Measurements from ENCODE around the gene RTKN. TPM values are rescaled to one million over a fixed set of nuclear protein-coding genes. Genes with fewer than 3 reads are reported as not detected.
"Not testable (repeated sequence)": the region's sequence is repeated elsewhere in the genome, so short reads cannot be mapped to it uniquely, and the experiment has no call there.

RTKN gene
- total and polyA plus RNA-seq, 10 of the 15 experiments (the other 5 are each of a cell fraction or from before 2014, with no cell fraction given): 0.50 to 12.3 (median 5.4) TPM

DNA sequence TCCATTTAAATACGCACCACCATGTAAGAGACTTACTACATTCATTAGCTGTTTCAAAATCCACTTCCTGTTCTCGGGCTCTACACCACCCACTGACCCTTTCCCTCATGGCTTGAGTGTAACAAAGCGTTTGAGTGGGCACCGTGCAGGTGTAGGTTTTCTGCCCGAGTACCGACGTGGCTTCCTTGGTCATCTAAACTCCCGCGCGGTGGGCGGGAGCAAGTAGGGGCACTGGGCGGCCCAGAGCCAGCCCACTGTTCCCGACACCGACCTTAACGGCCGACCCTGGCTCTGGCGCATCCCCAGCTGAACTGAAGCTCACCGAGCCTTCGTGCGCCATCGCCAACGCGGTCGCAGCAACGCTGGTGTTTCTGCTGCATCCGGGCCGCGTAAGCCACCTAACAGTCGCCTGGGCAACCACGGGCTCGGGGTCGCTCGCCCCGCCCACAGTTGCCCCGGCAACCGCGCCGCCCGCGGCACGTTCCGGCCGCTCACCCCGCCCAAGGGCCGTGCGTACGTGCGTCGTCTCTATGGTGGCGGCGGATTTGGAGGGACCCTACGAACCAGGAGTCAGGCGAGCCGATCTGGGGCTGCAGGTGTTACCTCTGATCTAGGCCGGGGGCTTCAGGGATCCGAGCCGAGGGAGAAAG lies 20.4 kb downstream of the RTKN start, which contains the start of the genes C2orf81 and WDR54 (continued):
- TF ChIP-seq TARDBP (IDR thresholded peaks at IDR 0.05; ENCODE audit: borderline replicate concordance): 0 out of 2 replicates have a peak, but pooled peaks have one; percentile 19
- 0 out of 2 replicates have a peak, but pooled peaks have one; percentile 55 for TF ChIP-seq HDGF (IDR thresholded peaks at IDR 0.05)

DNA sequence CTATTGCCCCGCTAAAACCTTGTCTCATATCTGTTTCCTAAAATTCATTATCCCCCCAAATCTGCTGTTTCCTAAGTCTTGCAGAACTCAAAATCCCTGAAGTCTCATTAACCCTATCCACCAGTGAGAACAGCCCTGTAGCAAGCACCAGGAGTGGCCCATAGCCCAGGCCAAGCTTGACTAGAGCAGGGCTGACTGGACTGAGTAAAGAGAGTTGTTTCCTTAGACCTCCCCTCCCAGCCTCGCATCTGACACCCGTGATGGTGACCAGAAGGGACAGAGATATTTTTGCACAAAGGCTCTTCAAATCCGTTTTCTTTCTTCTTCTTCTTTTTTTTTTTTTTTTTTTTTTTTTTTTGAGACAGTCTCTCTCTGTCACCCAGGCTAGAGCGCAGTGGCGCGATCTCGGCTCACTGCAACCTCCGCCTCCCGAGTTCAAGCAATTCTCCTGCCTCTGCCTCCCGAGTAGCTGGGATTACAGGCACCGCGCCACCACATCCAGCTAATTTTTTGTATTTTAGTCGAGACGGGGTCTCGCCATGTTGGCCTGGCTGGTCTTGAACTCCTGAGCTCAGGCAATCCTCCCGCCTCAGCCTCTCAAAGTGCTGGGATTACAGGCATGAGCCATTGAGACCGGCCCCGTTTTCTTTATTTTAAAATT lies 21.2 kb downstream of the RTKN start:
- H3K79me2 ChIP-seq (ENCODE audit: control insufficient read depth, insufficient read depth, low read length); H2AFZ ChIP-seq (ENCODE audit: control insufficient read depth, low read depth, low read length); in situ Hi-C loops (cut with MboI); H3K9me3 ChIP-seq (replicated peaks; ENCODE audit: control insufficient read depth, insufficient read depth, low read length); H3K27me3 ChIP-seq (replicated peaks in 1 of 2; ENCODE audit: control insufficient read depth in 2 of 2, insufficient read depth in 2 of 2, low read length in 1 of 2); H3K36me3 ChIP-seq (ENCODE audit: control insufficient read depth in 2 of 2, insufficient read depth in 2 of 2, low read length in 1 of 2); H4K20me1 ChIP-seq (ENCODE audit: control insufficient read depth, insufficient read depth); FAIRE-seq; BruUV-seq (replicated peaks); ATAC-seq; DNase-seq (ENCODE audit: low read depth, low spot score): not testable (repeated sequence)
- intact Hi-C loops (cut with micrococcal nuclease; ENCODE audit: unreplicated experiment): loop anchor here (2.0 kb wide), 1 partner anchor 34 kb away; the partner anchor contains the start of gene INO80B
- Histone ChIP-seq H3K27ac (ENCODE audit: control insufficient read depth, insufficient read depth) (peak overlapping the region; percentile 80), H3K4me1 (ENCODE audit: control insufficient read depth, insufficient read depth, low read length) (peaks cover 29% of the 10 kb centered on the region), H3K4me2 (ENCODE audit: control insufficient read depth, insufficient read depth) (peak overlapping the region; percentile 83), H3K9ac (ENCODE audit: control insufficient read depth, insufficient read depth, low read length) (peak overlapping the region; percentile 60; the same call in 1 of the 2 replicates), H3K4me3 (peak overlapping the region; percentile 78)
- ChIA-PET RAD21 (ENCODE audit: unreplicated experiment) (interaction anchor here (0.9 to 2.4 kb wide), 7 partner anchors 15 to 147 kb away, joined by 3 to 11 read pairs (median 6); partner anchors contain the start of genes HTRA2, INO80B and WBP1), CTCF (interaction anchor here (0.8 to 1.5 kb wide), 10 partner anchors 19 to 295 kb away, joined by 3 to 6 read pairs (median 4); partner anchors contain the start of gene INO80B), SMC1A (ENCODE audit: uncharacterized antibody, unreplicated experiment) (interaction anchor here (0.7 to 3.0 kb wide), 9 partner anchors 12 to 169 kb away, joined by 3 to 24 read pairs (median 3); partner anchors contain the start of genes INO80B and WBP1), POLR2A (interaction anchor here (0.8 to 1.9 kb wide), 8 partner anchors 11 to 146 kb away, joined by 3 to 21 read pairs (median 6); partner anchors contain the start of genes INO80B and WBP1)
- 70% methylated on average over 18 of the region's 19 CpGs for WGBS (ENCODE audit: insufficient coverage, insufficient replicate concordance, low lambda C conversion rate, missing lambda C conversion rate)
- TF ChIP-seq, protein P1, sequence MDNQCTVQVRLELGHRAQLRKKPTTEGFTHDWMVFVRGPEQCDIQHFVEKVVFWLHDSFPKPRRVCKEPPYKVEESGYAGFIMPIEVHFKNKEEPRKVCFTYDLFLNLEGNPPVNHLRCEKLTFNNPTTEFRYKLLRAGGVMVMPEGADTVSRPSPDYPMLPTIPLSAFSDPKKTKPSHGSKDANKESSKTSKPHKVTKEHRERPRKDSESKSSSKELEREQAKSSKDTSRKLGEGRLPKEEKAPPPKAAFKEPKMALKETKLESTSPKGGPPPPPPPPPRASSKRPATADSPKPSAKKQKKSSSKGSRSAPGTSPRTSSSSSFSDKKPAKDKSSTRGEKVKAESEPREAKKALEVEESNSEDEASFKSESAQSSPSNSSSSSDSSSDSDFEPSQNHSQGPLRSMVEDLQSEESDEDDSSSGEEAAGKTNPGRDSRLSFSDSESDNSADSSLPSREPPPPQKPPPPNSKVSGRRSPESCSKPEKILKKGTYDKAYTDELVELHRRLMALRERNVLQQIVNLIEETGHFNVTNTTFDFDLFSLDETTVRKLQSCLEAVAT (IDR thresholded peaks at IDR 0.05): peak; percentile 69
